ENCODE results near the gene KIF26B. TPM values are rescaled to one million over a fixed set of nuclear protein-coding genes. Genes with fewer than 3 reads are reported as not detected.
"Not testable (repeated sequence)": the region's sequence is repeated elsewhere in the genome, so short reads cannot be mapped to it uniquely, and the experiment has no call there.

The KIF26B gene
- total RNA-seq, 5 donors from 2014 or later (not counting 1 experiment from before 2014, with no cell fraction given): 0.03 to 0.06 (median 0.05) TPM; not detected in 2

DNA sequence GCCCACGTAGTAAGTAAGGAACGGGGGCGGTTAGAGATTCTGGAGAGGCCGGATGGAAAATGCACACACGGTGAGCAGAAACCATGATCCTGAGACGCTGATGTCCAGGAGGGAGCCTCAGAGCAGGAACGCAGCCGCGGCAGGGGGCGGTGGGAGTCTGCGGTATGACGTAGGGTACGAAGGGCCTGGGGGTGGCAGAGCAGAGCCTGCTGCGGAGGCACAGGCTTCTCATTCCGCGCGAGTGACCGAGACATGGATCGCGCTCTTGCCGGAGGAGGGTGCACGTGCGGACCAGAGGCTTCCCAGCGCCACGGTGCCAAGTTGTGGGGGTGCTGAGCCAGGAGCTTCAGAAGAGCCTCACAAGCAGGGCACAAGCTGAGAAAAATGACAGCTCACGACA is 176.2 kb downstream of the KIF26B start:
- Histone ChIP-seq H3K27me3 (replicated peaks in 1 of 2; ENCODE audit: control insufficient read depth in 2 of 2, extremely low read depth in 1 of 2, insufficient read depth in 2 of 2, low read length in 1 of 2) (no peaks in the 10 kb centered on the region), H3K27ac (ENCODE audit: low read length) (no peak overlapping the region), H3K9me3 (no peaks in the 10 kb centered on the region), H3K4me1 (ENCODE audit: control insufficient read depth in 1 of 2, extremely low read depth in 1 of 2, insufficient read depth in 2 of 2, low read length in 2 of 2) (peaks cover 5 to 7% of the 10 kb centered on the region in 2 experiments), H3K36me3 (ENCODE audit: control insufficient read depth in 2 of 2, extremely low read depth in 1 of 2, insufficient read depth in 1 of 2, low read length in 1 of 2) (no peaks in the 10 kb centered on the region), H3K4me3 (ENCODE audit: control insufficient read depth in 1 of 2, extremely low read depth in 1 of 2, low read length in 1 of 2) (no peak overlapping the region)
- 89% methylated on average over 16 of the region's 26 CpGs for WGBS (ENCODE audit: insufficient coverage)
- CTCF ChIA-PET: no interaction called here
- H3K27ac Mint-ChIP-seq: no peak overlapping the region
- H3K4me1 Mint-ChIP-seq: no peaks in the 10 kb centered on the region
- H3K9me3 Mint-ChIP-seq: no peaks in the 10 kb centered on the region
- POLR2A ChIA-PET: no interaction called here
- ATAC-seq (replicated peaks in 1 of 4): no peak
- H3K27me3 Mint-ChIP-seq: peaks cover 0 to 5% of the 10 kb centered on the region in 2 donors
- no peak overlapping the region for H3K4me3 Mint-ChIP-seq
- H3K36me3 Mint-ChIP-seq: no peaks in the 10 kb centered on the region
- DNase-seq: no peak

DNA sequence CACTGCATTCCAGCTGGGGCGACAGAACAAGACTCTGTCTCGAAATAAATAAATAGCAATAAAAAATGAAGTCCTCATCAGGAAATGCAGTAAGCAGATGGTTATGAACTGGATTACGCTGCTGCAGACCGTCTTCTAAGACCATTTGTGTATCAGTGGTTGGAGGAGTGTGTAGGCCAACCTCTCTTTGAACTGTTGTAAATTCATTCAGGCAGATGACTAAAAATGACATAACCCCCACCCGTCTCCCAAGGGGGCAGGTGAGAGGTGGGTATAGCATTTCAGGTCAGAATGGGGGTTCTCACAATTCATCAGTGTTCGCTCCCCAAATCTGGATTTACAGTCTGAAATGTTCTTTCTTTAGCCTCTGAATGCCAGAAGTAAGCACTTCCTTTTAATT is 177.3 kb downstream of the KIF26B start:
- CTCF ChIA-PET: no interaction called here
- Mint-ChIP-seq H3K4me3 (no peak overlapping the region), H3K27ac (no peak overlapping the region), H3K4me1 (peaks cover 0 to 2% (median 0%) of the 10 kb centered on the region in 3 donors), H3K9me3 (no peaks in the 10 kb centered on the region), H3K27me3 (peaks cover 0 to 5% of the 10 kb centered on the region in 2 donors), H3K36me3 (no peaks in the 10 kb centered on the region)
- Histone ChIP-seq H3K9me3 (no peaks in the 10 kb centered on the region), H3K27ac (ENCODE audit: low read length) (no peak overlapping the region), H3K4me1 (ENCODE audit: control insufficient read depth in 1 of 2, extremely low read depth in 1 of 2, insufficient read depth in 2 of 2, low read length in 2 of 2) (peaks cover 7 to 9% of the 10 kb centered on the region in 2 experiments), H3K4me3 (ENCODE audit: control insufficient read depth in 1 of 2, extremely low read depth in 1 of 2, low read length in 1 of 2) (no peak overlapping the region), H3K27me3 (replicated peaks in 1 of 2; ENCODE audit: control insufficient read depth in 2 of 2, extremely low read depth in 1 of 2, insufficient read depth in 2 of 2, low read length in 1 of 2) (peaks cover 0 to 3% of the 10 kb centered on the region in 2 experiments), H3K36me3 (ENCODE audit: control insufficient read depth in 2 of 2, extremely low read depth in 1 of 2, insufficient read depth in 1 of 2, low read length in 1 of 2) (no peaks in the 10 kb centered on the region)
- POLR2A ChIA-PET: no interaction called here
- no peak for DNase-seq
- WGBS (ENCODE audit: insufficient coverage): no CpG with 5 or more reads among the region's 6 CpGs
- no peak for ATAC-seq (replicated peaks in 1 of 4)

DNA sequence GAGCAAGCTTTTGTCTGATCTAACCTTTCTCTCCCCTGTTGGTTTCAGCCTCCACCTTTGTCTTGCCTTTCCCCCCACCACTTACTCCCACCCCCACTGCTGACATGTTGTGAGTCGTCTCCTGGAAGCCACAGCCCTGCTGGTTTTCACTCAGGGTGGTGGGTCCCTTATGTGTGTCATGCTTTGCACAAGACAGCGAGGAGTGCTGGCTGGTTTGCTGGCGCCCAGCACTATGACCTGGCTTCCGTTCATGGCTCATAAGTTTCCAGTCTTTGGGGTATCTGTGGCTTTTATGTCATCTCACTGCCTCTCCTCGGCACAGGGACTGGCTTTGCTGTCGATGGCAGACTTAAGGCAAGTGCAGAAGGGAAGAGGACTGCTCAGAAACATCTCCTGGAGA is 177.7 kb downstream of the KIF26B start:
- ChIA-PET POLR2A (no interaction called here), CTCF (no interaction called here)
- H3K4me1 ChIP-seq (ENCODE audit: control insufficient read depth in 1 of 2, extremely low read depth in 1 of 2, insufficient read depth in 2 of 2, low read length in 2 of 2): peaks cover 7 to 9% of the 10 kb centered on the region in 2 experiments
- Mint-ChIP-seq H3K27ac (no peak overlapping the region), H3K9me3 (no peaks in the 10 kb centered on the region), H3K4me3 (no peak overlapping the region), H3K36me3 (no peaks in the 10 kb centered on the region), H3K4me1 (peaks cover 0 to 2% (median 1%) of the 10 kb centered on the region in 3 donors), H3K27me3 (peaks cover 0 to 5% of the 10 kb centered on the region in 2 donors)
- DNase-seq (no peak), ATAC-seq (replicated peaks in 1 of 4) (no peak)
- H3K27ac ChIP-seq (ENCODE audit: low read length): no peak overlapping the region
- WGBS (ENCODE audit: insufficient coverage): 40% methylated on average over 3 of the region's 6 CpGs
- peaks cover 0 to 3% of the 10 kb centered on the region in 2 experiments for H3K27me3 ChIP-seq (replicated peaks in 1 of 2; ENCODE audit: control insufficient read depth in 2 of 2, extremely low read depth in 1 of 2, insufficient read depth in 2 of 2, low read length in 1 of 2)
- H3K36me3 ChIP-seq (ENCODE audit: control insufficient read depth in 2 of 2, extremely low read depth in 1 of 2, insufficient read depth in 1 of 2, low read length in 1 of 2): no peaks in the 10 kb centered on the region
- H3K4me3 ChIP-seq (ENCODE audit: control insufficient read depth in 1 of 2, extremely low read depth in 1 of 2, low read length in 1 of 2): no peak overlapping the region
- H3K9me3 ChIP-seq: no peaks in the 10 kb centered on the region

DNA sequence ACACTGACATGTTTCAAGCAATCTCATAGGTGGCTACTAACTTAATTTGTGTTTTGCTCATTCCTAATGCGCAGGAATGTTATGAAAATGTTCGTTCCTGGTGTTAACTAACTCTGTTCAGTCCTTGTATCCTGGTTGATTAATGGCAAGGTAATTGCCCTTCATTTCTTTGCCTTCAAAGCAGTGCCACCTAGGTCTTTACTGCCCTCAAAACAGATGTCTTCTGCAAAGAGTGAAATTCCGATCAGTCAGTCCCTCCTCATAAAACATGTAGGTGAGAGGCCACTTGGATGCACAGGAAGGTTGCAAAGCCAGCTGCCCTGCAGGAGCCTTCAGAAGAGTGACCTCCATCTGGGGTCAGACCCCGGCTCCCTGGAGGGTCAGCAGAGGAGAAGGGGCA is 179.4 kb downstream of the KIF26B start:
- H3K27ac ChIP-seq (ENCODE audit: low read length): no peak overlapping the region
- no peaks in the 10 kb centered on the region for H3K9me3 Mint-ChIP-seq
- H3K4me3 Mint-ChIP-seq: no peak overlapping the region
- ATAC-seq (replicated peaks in 1 of 4): no peak
- H3K27me3 Mint-ChIP-seq: peaks cover 0 to 5% of the 10 kb centered on the region in 2 donors
- ChIA-PET POLR2A (no interaction called here), CTCF (interaction anchor here in 1 of 2 donors (0.5 kb wide), 1 partner anchor 787 kb away, joined by 3 read pairs; no protein-coding TSS in a partner anchor)
- H3K4me1 Mint-ChIP-seq: peaks cover 3 to 7% (median 7%) of the 10 kb centered on the region in 3 donors
- no peaks in the 10 kb centered on the region for H3K36me3 Mint-ChIP-seq
- WGBS (ENCODE audit: insufficient coverage): 33% methylated on average over 1 of the region's 4 CpGs
- no peaks in the 10 kb centered on the region for H3K9me3 ChIP-seq
- no peaks in the 10 kb centered on the region for H3K36me3 ChIP-seq (ENCODE audit: control insufficient read depth in 2 of 2, extremely low read depth in 1 of 2, insufficient read depth in 1 of 2, low read length in 1 of 2)
- no peak overlapping the region for H3K27ac Mint-ChIP-seq
- H3K4me1 ChIP-seq (ENCODE audit: control insufficient read depth in 1 of 2, extremely low read depth in 1 of 2, insufficient read depth in 2 of 2, low read length in 2 of 2): peaks cover 7 to 13% of the 10 kb centered on the region in 2 experiments
- H3K27me3 ChIP-seq (replicated peaks in 1 of 2; ENCODE audit: control insufficient read depth in 2 of 2, extremely low read depth in 1 of 2, insufficient read depth in 2 of 2, low read length in 1 of 2): peaks cover 0 to 3% of the 10 kb centered on the region in 2 experiments
- no peak for DNase-seq
- H3K4me3 ChIP-seq (ENCODE audit: control insufficient read depth in 1 of 2, extremely low read depth in 1 of 2, low read length in 1 of 2): no peak overlapping the region

DNA sequence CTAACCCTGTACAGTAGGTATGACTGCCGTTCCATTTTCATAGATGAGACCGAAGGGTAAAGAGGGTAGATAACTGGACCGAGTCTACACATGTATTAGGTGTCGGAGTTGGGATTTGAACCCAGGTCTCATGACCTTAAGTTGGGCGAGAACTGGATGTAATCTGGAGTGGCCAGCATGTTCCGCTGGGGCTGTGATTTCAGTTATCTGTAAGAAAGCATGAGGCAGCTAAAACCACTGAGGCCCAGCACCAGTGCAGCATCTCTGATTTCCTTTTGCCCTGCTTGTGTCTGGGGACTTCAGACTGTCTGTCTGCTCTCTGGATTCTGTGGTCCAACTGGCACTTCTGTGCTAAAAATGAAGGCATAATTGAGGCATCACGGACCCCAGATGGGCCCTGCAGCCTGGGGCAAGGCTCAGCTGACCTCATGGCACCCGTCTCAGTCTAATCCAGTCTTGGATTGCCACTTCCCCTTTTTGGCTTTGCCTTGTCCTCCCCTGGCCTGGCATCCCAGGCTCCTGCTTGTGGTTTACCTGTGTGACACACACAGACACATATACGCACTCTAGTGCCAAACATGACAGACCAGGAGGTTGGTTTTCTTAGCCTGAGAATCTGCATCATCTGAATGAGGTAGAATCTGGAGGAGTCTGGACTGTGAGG is 180.2 kb downstream of the KIF26B start:
- Mint-ChIP-seq H3K4me1 (peaks cover 3 to 7% (median 7%) of the 10 kb centered on the region in 3 donors), H3K36me3 (no peaks in the 10 kb centered on the region), H3K9me3 (no peaks in the 10 kb centered on the region), H3K27ac (no peak overlapping the region), H3K27me3 (peaks cover 0 to 5% of the 10 kb centered on the region in 2 donors), H3K4me3 (no peak overlapping the region)
- DNase-seq (no peak), ATAC-seq (replicated peaks in 1 of 4) (no peak)
- Histone ChIP-seq H3K9me3 (no peaks in the 10 kb centered on the region), H3K27me3 (replicated peaks in 1 of 2; ENCODE audit: control insufficient read depth in 2 of 2, extremely low read depth in 1 of 2, insufficient read depth in 2 of 2, low read length in 1 of 2) (peaks cover 0 to 3% of the 10 kb centered on the region in 2 experiments), H3K36me3 (ENCODE audit: control insufficient read depth in 2 of 2, extremely low read depth in 1 of 2, insufficient read depth in 1 of 2, low read length in 1 of 2) (no peaks in the 10 kb centered on the region), H3K4me1 (ENCODE audit: control insufficient read depth in 1 of 2, extremely low read depth in 1 of 2, insufficient read depth in 2 of 2, low read length in 2 of 2) (peaks cover 7 to 13% of the 10 kb centered on the region in 2 experiments), H3K27ac (ENCODE audit: low read length) (no peak overlapping the region), H3K4me3 (ENCODE audit: control insufficient read depth in 1 of 2, extremely low read depth in 1 of 2, low read length in 1 of 2) (no peak overlapping the region)
- CTCF ChIA-PET: no interaction called here
- WGBS (ENCODE audit: insufficient coverage): 78% methylated on average over 6 of the region's 9 CpGs
- POLR2A ChIA-PET: no interaction called here

DNA sequence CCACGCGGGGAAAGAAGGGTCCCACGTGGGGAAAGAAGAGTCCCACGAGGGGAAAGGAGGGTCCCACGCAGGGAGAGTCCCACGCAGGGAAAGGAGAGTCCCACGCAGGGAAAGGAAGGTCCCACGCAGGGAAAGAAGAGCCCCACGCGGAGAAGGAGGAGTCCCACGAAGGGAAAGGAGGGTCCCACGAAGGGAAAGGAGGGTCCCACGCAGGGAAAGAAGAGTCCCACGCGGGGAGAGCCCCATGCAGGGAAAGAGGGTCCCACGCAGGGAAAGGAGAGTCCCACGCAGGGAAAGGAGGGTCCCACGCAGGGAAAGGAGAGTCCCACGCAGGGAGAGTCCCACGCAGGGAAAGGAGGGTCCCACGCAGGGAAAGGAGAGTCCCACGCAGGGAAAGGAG is 180.9 kb downstream of the KIF26B start:
- DNase-seq; H3K36me3 ChIP-seq (ENCODE audit: control insufficient read depth in 2 of 2, extremely low read depth in 1 of 2, insufficient read depth in 1 of 2, low read length in 1 of 2); H3K27ac ChIP-seq (ENCODE audit: low read length); H3K9me3 ChIP-seq; CTCF ChIA-PET; H3K27ac Mint-ChIP-seq; H3K27me3 Mint-ChIP-seq; ATAC-seq (replicated peaks in 1 of 4); H3K4me3 ChIP-seq (ENCODE audit: control insufficient read depth in 1 of 2, extremely low read depth in 1 of 2, low read length in 1 of 2); H3K4me3 Mint-ChIP-seq; H3K4me1 Mint-ChIP-seq; POLR2A ChIA-PET; H3K9me3 Mint-ChIP-seq; H3K27me3 ChIP-seq (replicated peaks in 1 of 2; ENCODE audit: control insufficient read depth in 2 of 2, extremely low read depth in 1 of 2, insufficient read depth in 2 of 2, low read length in 1 of 2); H3K36me3 Mint-ChIP-seq: not testable (repeated sequence)
- H3K4me1 ChIP-seq (ENCODE audit: control insufficient read depth in 1 of 2, extremely low read depth in 1 of 2, insufficient read depth in 2 of 2, low read length in 2 of 2): peaks cover 7 to 13% of the 10 kb centered on the region in 2 experiments
- 75% methylated on average over 22 of the region's 22 CpGs for WGBS (ENCODE audit: insufficient coverage)
